Sigmoid colon (tissue), 7 donors: Measurements from ENCODE around the gene MERTK. TPM values are rescaled to one million over a fixed set of nuclear protein-coding genes. Genes with fewer than 3 reads are reported as not detected.

Experiments
- DNase-seq: peaks from one replicate; pipeline ENCODE4 v3.0.0-alpha.2; 2019
- H3K27ac ChIP-seq, 4 donors: fragments of 200-600 bp; sonication (generic); one replicate each; pipeline ENCODE4 v1.5.1; 2016 to 2019; ENCODE audit warnings: mild to moderate bottlenecking in 1 of 4
- H3K27me3 ChIP-seq, 3 donors: fragments of 200-600 bp; sonication (generic); one replicate each; pipeline ENCODE4 v1.5.1; 2019; ENCODE audit warnings: mild to moderate bottlenecking in 1 of 3
- H3K36me3 ChIP-seq, 4 donors: fragments of 200-600 bp; sonication (generic); one replicate each; pipeline ENCODE4 v1.5.1; 2016 to 2019
- H3K4me1 ChIP-seq, 4 donors: fragments of 200-600 bp; sonication (generic); one replicate each; pipeline ENCODE4 v1.5.1; 2017 to 2019
- H3K4me3 ChIP-seq, 4 donors: fragments of 200-600 bp; sonication (generic); one replicate each; pipeline ENCODE4 v1.5.1; 2017 to 2019; ENCODE audit warnings: mild to moderate bottlenecking in 2 of 4, moderate library complexity in 1 of 4
- H3K9me3 ChIP-seq, 4 donors: fragments of 200-600 bp in 3 of 4; sonication (generic) in 3 of 4; one replicate each; pipeline versions ENCODE4 v1.5.1 to v1.6.1; 2013 to 2019
- CTCF ChIP-seq, 4 experiments: fragments of 450-650 bp in 3 of 4; fragments of 200-600 bp in 1 of 4; IDR thresholded peaks; one replicate each; pipeline ENCODE4 v1.5.1; 2016 to 2019; ENCODE audit warnings: antibody characterized with exemption in 4 of 4, mild to moderate bottlenecking in 3 of 4, moderate library complexity in 2 of 4
- EP300 ChIP-seq, 4 donors: sonication (generic); formaldehyde crosslinking; IDR thresholded peaks; one replicate each; pipeline ENCODE4 v1.6.1; 2017; ENCODE audit warnings: antibody characterized with exemption in 4 of 4
- POLR2A ChIP-seq, 2 donors: fragments of 450-650 bp; IDR thresholded peaks; one replicate each; pipeline ENCODE4 v1.6.1; 2016; ENCODE audit warnings: antibody characterized with exemption in 2 of 2, mild to moderate bottlenecking in 2 of 2, moderate library complexity in 2 of 2
- POLR2AphosphoS5 ChIP-seq, 4 donors: sonication (generic); formaldehyde crosslinking; IDR thresholded peaks; one replicate each; pipeline ENCODE4 v1.6.1; 2017; ENCODE audit warnings: antibody characterized with exemption in 4 of 4
- WGBS, 2 donors: extraction: QIAGEN DNeasy Blood & Tissue Kit; methylation state at CpG; one replicate each; pipeline ENCODE4 v1.1.7; 2013; 5-methylcytosine and 5-hydroxymethylcytosine counted together
- intact Hi-C: fragments of 100-400 bp; cut with DNase I; formaldehyde crosslinking; loops from one replicate; pipeline ENCODE4 v1.15.1; 2023
- polyA plus RNA-seq, 3 donors: library from polyadenylated mRNA; stranded (reverse); fragments of 200-250 nt; gene quantifications; one replicate each; pipeline ENCODE4 v1.2.3, GENCODE V29; 2013
- total RNA-seq, 4 donors: library from RNA; depleted of rRNA; stranded (reverse); fragments of >200 nt; gene quantifications; one replicate each; pipeline ENCODE4 v1.1.0, GENCODE V29; 2016
- donor health status: healthy with polysubstance abuse.
- donor health status: Bipolar disorder and iron deficiency.
- donor health status: healthy.

Gene MERTK
- total and polyA plus RNA-seq, 7 donors, result 2.4 to 31.6 (median 14.4) TPM

DNA sequence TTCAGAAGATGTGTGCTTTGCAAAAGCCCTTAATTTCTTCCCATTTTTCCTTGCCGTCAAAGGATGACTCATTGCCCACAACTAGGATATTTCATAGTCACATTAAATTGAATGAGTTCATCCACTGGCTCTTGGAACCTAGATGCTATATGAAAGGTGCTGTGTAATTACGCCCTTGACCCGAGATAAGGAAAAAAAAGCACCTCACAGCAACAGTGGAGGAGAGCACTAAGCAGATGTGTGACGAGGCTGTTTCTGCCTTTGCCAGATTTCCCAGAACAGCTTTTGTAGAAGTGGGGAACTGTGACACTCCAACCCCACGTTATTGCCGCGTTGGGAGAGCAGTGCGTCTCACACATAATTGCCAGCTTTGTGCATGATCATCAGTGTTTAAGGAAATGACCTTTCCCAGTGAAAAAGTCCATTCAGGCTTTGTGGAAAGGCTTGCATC lies 123.4 kb downstream of the MERTK start:
- Histone ChIP-seq H3K9me3 (no peaks in the 10 kb centered on the region), H3K4me1 (no peaks in the 10 kb centered on the region), H3K4me3 (no peak overlapping the region), H3K27me3 (no peaks in the 10 kb centered on the region), H3K36me3 (peaks cover 0 to 18% (median 2%) of the 10 kb centered on the region in 4 donors), H3K27ac (no peak overlapping the region)
- TF ChIP-seq EP300 (IDR thresholded peaks at IDR 0.05), result no peak
- no peak for TF ChIP-seq POLR2AphosphoS5 (IDR thresholded peaks at IDR 0.05)
- no peak for TF ChIP-seq CTCF (IDR thresholded peaks at IDR 0.05)
- TF ChIP-seq POLR2A (IDR thresholded peaks at IDR 0.05), result no peak
- DNase-seq, result no peak
- intact Hi-C loops, result no loop called here
- WGBS, 2 donors, result 61 to 89% methylated on average over 8 of the region's 8 CpGs

GRCh38 chr2:112023707-112024106 lies 125.3 kb downstream of the MERTK start:
- DNase-seq, result peak; percentile 49
- H3K27me3 ChIP-seq, result no peaks in the 10 kb centered on the region
- TF ChIP-seq CTCF (IDR thresholded peaks at IDR 0.05), result no peak
- TF ChIP-seq POLR2AphosphoS5 (IDR thresholded peaks at IDR 0.05), result no peak
- no peak for TF ChIP-seq POLR2A (IDR thresholded peaks at IDR 0.05)
- no peak for TF ChIP-seq EP300 (IDR thresholded peaks at IDR 0.05)
- no peaks in the 10 kb centered on the region for H3K4me1 ChIP-seq
- intact Hi-C loops, result no loop called here
- H3K36me3 ChIP-seq, result peaks cover 0 to 27% (median 2%) of the 10 kb centered on the region in 4 donors
- no peak overlapping the region for H3K4me3 ChIP-seq
- H3K27ac ChIP-seq, result no peak overlapping the region
- WGBS, 2 donors, result 92% methylated on average over 5 of the region's 5 CpGs
- H3K9me3 ChIP-seq, result no peaks in the 10 kb centered on the region

DNA sequence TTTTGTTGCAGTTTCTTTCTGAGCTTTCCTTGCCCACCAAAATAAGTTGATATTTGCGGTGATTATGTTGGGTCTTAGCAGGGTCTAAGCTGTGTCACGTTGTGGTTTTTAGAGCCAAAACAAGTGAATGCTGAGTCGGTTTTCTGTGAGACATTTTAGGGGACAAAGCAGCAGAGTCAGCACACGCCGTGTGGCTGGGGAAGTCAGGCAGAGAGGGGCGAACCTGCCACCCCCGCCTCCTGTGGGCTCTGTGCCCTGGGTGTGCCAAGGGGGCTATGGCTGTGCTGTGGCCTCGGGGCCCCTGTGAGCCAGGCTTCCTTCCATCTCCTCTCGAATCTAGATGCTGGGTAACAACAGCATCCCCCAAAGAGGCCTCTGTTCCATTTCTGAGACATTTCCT lies 125.8 kb downstream of the MERTK start:
- DNase-seq, result no peak
- Histone ChIP-seq H3K27me3 (no peaks in the 10 kb centered on the region), H3K27ac (no peak overlapping the region), H3K36me3 (peaks cover 0 to 27% (median 2%) of the 10 kb centered on the region in 4 donors), H3K4me1 (no peaks in the 10 kb centered on the region), H3K9me3 (no peaks in the 10 kb centered on the region), H3K4me3 (no peak overlapping the region)
- intact Hi-C loops, result no loop called here
- WGBS, 2 donors, result 78 to 88% methylated on average over 9 of the region's 9 CpGs
- no peak for TF ChIP-seq CTCF (IDR thresholded peaks at IDR 0.05)
- TF ChIP-seq POLR2A (IDR thresholded peaks at IDR 0.05), result no peak
- TF ChIP-seq EP300 (IDR thresholded peaks at IDR 0.05), result no peak
- TF ChIP-seq POLR2AphosphoS5 (IDR thresholded peaks at IDR 0.05), result no peak

DNA sequence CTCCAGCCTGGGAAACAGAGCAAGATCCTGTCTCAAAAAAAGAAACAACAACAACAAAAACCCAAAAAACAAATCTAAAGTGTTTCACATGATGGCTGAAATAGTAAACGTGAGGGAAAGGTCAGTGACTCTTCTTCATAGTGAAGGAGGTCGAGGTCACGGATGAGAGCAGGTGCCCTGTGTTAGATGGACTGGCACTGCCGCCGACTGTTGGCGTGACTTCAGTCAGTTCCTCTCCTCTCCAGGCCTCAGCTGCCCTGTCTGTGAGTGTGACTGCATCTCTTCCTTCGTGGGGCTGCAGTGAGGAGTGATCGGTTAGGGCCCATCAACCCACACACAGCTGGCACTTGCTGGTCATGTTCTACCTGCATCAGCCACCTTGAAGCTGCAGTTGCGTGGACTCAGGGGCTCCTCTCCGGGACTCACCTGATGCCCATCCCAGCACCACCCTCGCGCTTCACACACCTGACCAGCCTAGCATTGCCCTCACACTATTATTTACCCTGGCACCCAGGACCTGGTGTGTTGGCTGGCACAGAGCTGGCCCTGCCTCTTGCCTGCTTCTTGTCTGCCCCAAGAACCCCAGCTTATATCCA lies 126.6 kb downstream of the MERTK start:
- H3K27me3 ChIP-seq, result no peaks in the 10 kb centered on the region
- 92 to 96% methylated on average over 12 of the region's 12 CpGs for WGBS, 2 donors
- H3K4me1 ChIP-seq, result no peaks in the 10 kb centered on the region
- H3K9me3 ChIP-seq, result no peaks in the 10 kb centered on the region
- no peak overlapping the region for H3K27ac ChIP-seq
- TF ChIP-seq CTCF (IDR thresholded peaks at IDR 0.05) (no peak), POLR2AphosphoS5 (IDR thresholded peaks at IDR 0.05) (no peak), POLR2A (IDR thresholded peaks at IDR 0.05) (no peak)
- H3K36me3 ChIP-seq, result peaks cover 0 to 27% (median 2%) of the 10 kb centered on the region in 4 donors
- H3K4me3 ChIP-seq, result no peak overlapping the region
- intact Hi-C loops, result no loop called here
- no peak for DNase-seq

DNA sequence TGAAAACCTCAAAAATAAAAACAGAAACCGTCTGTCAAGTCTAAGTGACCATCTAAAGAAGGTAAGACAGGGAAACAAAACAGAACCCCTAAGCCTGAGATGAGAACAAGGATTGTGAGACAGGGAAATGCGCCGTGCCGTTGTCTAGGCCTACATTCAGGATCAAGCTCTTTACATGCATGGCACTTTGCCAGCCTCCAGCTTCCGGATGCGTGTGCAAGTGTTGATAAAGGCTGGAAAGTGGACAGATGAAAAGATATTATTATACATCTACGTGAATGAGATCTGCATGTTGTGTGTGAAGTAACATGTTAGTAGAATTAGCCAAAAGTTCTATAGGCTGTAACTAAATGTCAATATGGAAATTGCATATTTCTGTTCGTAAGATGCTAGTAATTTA lies 128.1 kb downstream of the MERTK start:
- DNase-seq, result no peak
- intact Hi-C loops, result no loop called here
- H3K9me3 ChIP-seq, result no peaks in the 10 kb centered on the region
- 70 to 87% methylated on average over 8 of the region's 8 CpGs for WGBS, 2 donors
- no peak overlapping the region for H3K27ac ChIP-seq
- no peaks in the 10 kb centered on the region for H3K27me3 ChIP-seq
- H3K4me3 ChIP-seq, result no peak overlapping the region
- TF ChIP-seq POLR2A (IDR thresholded peaks at IDR 0.05), result no peak
- TF ChIP-seq EP300 (IDR thresholded peaks at IDR 0.05), result no peak
- H3K4me1 ChIP-seq, result peaks cover 0 to 4% (median 2%) of the 10 kb centered on the region in 4 donors
- peaks cover 0 to 22% (median 2%) of the 10 kb centered on the region in 4 donors for H3K36me3 ChIP-seq
